Measurements from ENCODE around the gene HSPB1.

DNA sequence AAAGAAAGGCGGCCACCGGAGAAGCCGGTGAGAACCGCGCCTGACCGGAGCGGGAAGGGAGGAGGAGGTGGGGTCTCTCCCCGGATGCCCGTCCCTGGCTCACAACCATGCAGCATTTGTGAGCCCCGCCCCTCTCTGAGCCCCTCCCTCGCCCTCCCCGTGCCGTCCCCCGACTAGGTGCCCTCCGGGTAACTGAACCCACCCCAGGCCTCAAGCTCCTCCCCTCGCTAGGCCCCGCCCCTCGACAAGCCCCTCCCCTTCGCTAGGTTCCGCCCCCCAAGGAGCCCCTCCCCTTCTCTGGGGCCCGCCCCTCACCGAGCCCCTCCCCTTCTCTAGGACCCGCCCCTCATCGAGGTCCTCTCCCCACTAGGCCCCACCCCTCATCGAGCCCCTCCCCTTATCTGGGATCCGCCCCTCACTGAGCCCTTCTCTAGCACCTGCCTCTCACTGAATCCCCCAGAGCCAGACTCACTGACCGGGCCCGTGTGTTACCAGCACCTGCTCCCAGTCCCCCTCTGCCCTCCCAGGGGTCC lies 42.2 kb upstream of the HSPB1 start:
- TF ChIP-seq, protein P1, sequence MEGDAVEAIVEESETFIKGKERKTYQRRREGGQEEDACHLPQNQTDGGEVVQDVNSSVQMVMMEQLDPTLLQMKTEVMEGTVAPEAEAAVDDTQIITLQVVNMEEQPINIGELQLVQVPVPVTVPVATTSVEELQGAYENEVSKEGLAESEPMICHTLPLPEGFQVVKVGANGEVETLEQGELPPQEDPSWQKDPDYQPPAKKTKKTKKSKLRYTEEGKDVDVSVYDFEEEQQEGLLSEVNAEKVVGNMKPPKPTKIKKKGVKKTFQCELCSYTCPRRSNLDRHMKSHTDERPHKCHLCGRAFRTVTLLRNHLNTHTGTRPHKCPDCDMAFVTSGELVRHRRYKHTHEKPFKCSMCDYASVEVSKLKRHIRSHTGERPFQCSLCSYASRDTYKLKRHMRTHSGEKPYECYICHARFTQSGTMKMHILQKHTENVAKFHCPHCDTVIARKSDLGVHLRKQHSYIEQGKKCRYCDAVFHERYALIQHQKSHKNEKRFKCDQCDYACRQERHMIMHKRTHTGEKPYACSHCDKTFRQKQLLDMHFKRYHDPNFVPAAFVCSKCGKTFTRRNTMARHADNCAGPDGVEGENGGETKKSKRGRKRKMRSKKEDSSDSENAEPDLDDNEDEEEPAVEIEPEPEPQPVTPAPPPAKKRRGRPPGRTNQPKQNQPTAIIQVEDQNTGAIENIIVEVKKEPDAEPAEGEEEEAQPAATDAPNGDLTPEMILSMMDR (tag by site-specific recombination; IDR thresholded peaks at IDR 0.05), result no peak
- TF ChIP-seq SCRT2 (tag by site-specific recombination; IDR thresholded peaks at IDR 0.05), result no peak
- no peak for TF ChIP-seq ZNF664 (tag by site-specific recombination; IDR thresholded peaks at IDR 0.05)
- TF ChIP-seq PRDM10 (tag by site-specific recombination; IDR thresholded peaks at IDR 0.05), result no peak
